Measurements from ENCODE around the gene SP3.

Gene SP3

GRCh38 chr2:174011796-174012195 is 46.6 kb upstream of the SP3 start:
- H3K4me3 ChIP-seq (ENCODE audit: low read depth, low read length) = no peak overlapping the region
- TF ChIP-seq CTCF (IDR thresholded peaks at IDR 0.05; ENCODE audit: low read depth, low read length) (no peak), MAX (IDR thresholded peaks at IDR 0.05; ENCODE audit: low read depth, low read length) (no peak), POLR2A (IDR thresholded peaks at IDR 0.05; ENCODE audit: extremely low read depth, insufficient read length) (no peak), MYC (IDR thresholded peaks at IDR 0.05; ENCODE audit: low read depth, low read length) (no peak)
- DNase-seq (ENCODE audit: low read depth) = no peak

- DNase-seq (ENCODE audit: low read depth) = no peak
- no peak for TF ChIP-seq CTCF (IDR thresholded peaks at IDR 0.05; ENCODE audit: low read depth, low read length)
- TF ChIP-seq MYC (IDR thresholded peaks at IDR 0.05; ENCODE audit: low read depth, low read length) = no peak
- TF ChIP-seq MAX (IDR thresholded peaks at IDR 0.05; ENCODE audit: low read depth, low read length) = no peak
- no peak for TF ChIP-seq POLR2A (IDR thresholded peaks at IDR 0.05; ENCODE audit: extremely low read depth, insufficient read length)
- no peak overlapping the region for H3K4me3 ChIP-seq (ENCODE audit: low read depth, low read length)
Observed at GRCh38 chr2:174011173-174011572, 46.0 kb upstream of the SP3 start.

- no peak for DNase-seq (ENCODE audit: low read depth)
- TF ChIP-seq POLR2A (IDR thresholded peaks at IDR 0.05; ENCODE audit: extremely low read depth, insufficient read length) (no peak), CTCF (IDR thresholded peaks at IDR 0.05; ENCODE audit: low read depth, low read length) (no peak), MYC (IDR thresholded peaks at IDR 0.05; ENCODE audit: low read depth, low read length) (no peak), MAX (IDR thresholded peaks at IDR 0.05; ENCODE audit: low read depth, low read length) (no peak)
- no peak overlapping the region for H3K4me3 ChIP-seq (ENCODE audit: low read depth, low read length)
Observed at GRCh38 chr2:174009488-174010223, 44.5 kb upstream of the SP3 start.

- no peak for TF ChIP-seq CTCF (IDR thresholded peaks at IDR 0.05; ENCODE audit: low read depth, low read length)
- no peak for TF ChIP-seq POLR2A (IDR thresholded peaks at IDR 0.05; ENCODE audit: extremely low read depth, insufficient read length)
- TF ChIP-seq MYC (IDR thresholded peaks at IDR 0.05; ENCODE audit: low read depth, low read length) = no peak
- TF ChIP-seq MAX (IDR thresholded peaks at IDR 0.05; ENCODE audit: low read depth, low read length) = no peak
- DNase-seq (ENCODE audit: low read depth) = no peak
- H3K4me3 ChIP-seq (ENCODE audit: low read depth, low read length) = no peak overlapping the region
Observed at GRCh38 chr2:174008720-174009119, 43.5 kb upstream of the SP3 start.

- DNase-seq (ENCODE audit: low read depth) = no peak
- H3K4me3 ChIP-seq (ENCODE audit: low read depth, low read length) = no peak overlapping the region
- TF ChIP-seq POLR2A (IDR thresholded peaks at IDR 0.05; ENCODE audit: extremely low read depth, insufficient read length) = no peak
- no peak for TF ChIP-seq MAX (IDR thresholded peaks at IDR 0.05; ENCODE audit: low read depth, low read length)
Observed at GRCh38 chr2:174007010-174007409, 41.8 kb upstream of the SP3 start.

- TF ChIP-seq POLR2A (IDR thresholded peaks at IDR 0.05; ENCODE audit: extremely low read depth, insufficient read length) (no peak), CTCF (IDR thresholded peaks at IDR 0.05; ENCODE audit: low read depth, low read length) (no peak)
- no peak for DNase-seq (ENCODE audit: low read depth)
- no peak overlapping the region for H3K4me3 ChIP-seq (ENCODE audit: low read depth, low read length)
Observed at GRCh38 chr2:174005801-174006419, 40.7 kb upstream of the SP3 start.
